H1 (cell line): ENCODE measurements around the gene POLDIP3. TPM values are rescaled to one million over a fixed set of nuclear protein-coding genes. Genes with fewer than 3 reads are reported as not detected.
"Not testable (repeated sequence)": the region's sequence is repeated elsewhere in the genome, so short reads cannot be mapped to it uniquely, and the experiment has no call there.

ENCODE experiments used
- CTCF ChIA-PET: fragments of 300-600 bp; sonication (Branson Sonifier 250); formaldehyde crosslinking; loops from one replicate; lab custom pipeline; 2021; ENCODE audit not compliant: partially characterized antibody; lab: Charles Lee
- POLR2A ChIA-PET: fragments of 300-600 bp; sonication (Branson Sonifier 250); formaldehyde crosslinking; loops from one replicate; lab custom pipeline; 2021; ENCODE audit warnings: inconsistent platforms; ENCODE audit not compliant: partially characterized antibody; lab: Charles Lee
- DNase-seq, 2 experiments: peaks; one replicate each; pipeline versions ENCODE4 v3.0.0 to v3.0.0-alpha.2; 2010 to 2022; ENCODE audit warnings: low spot score in 2 of 2, low read depth in 1 of 2, mixed read lengths in 1 of 2
- FAIRE-seq: peaks from 2 replicates; lab custom pipeline; 2011; peaks lifted over from hg19 to GRCh38; lab: Jason Lieb, UNC
- H2AFZ ChIP-seq: 2 replicates; pipeline ENCODE4 v1.8.1; 2012; ENCODE audit warnings: low read length, inconsistent platforms
- H2AK5ac ChIP-seq: 2 replicates; pipeline ENCODE4 v1.6.1; 2013; ENCODE audit warnings: low read depth, low read length
- H2BK120ac ChIP-seq: replicated peaks from 2 replicates; pipeline ENCODE3; 2013; ENCODE audit warnings: low read depth, low read length, inconsistent platforms
- H2BK12ac ChIP-seq: 2 replicates; pipeline ENCODE4 v1.6.1; 2013; ENCODE audit warnings: low read depth, low read length
- H2BK15ac ChIP-seq: 2 replicates; pipeline ENCODE4 v1.6.1; 2013; ENCODE audit warnings: low read length
- H2BK20ac ChIP-seq: 2 replicates; pipeline ENCODE4 v1.6.1; 2013; ENCODE audit warnings: low read length
- H2BK5ac ChIP-seq: 2 replicates; pipeline ENCODE4 v1.6.1; 2013; ENCODE audit warnings: low read depth, low read length
- H3K14ac ChIP-seq: 2 replicates; pipeline ENCODE4 v1.6.1; 2013; ENCODE audit warnings: inconsistent platforms; ENCODE audit not compliant: insufficient read length
- H3K18ac ChIP-seq: 2 replicates; pipeline ENCODE4 v1.6.1; 2013; ENCODE audit warnings: low read length; ENCODE audit errors: extremely low read depth
- H3K23ac ChIP-seq: 2 replicates; pipeline ENCODE4 v1.6.1; 2013; ENCODE audit warnings: inconsistent platforms; ENCODE audit not compliant: insufficient read length
- H3K23me2 ChIP-seq: 2 replicates; pipeline ENCODE4 v1.6.1; 2013; ENCODE audit warnings: low read depth, low read length
- H3K27ac ChIP-seq: 2 replicates; pipeline ENCODE4 v1.6.1; 2011; ENCODE audit warnings: low read depth, low read length, inconsistent platforms
- H3K27me3 ChIP-seq, 4 experiments: replicated peaks in 1 of 4; 1 replicate in 1 of 4; 2 replicates in 3 of 4; pipeline versions ENCODE4 v1.6.1 to v1.8.1; 2011 to 2013; ENCODE audit warnings: low read length in 3 of 4, mild to moderate bottlenecking in 3 of 4, inconsistent platforms in 2 of 4, mixed read lengths in 2 of 4, moderate library complexity in 1 of 4; ENCODE audit not compliant: control insufficient read depth in 3 of 4, insufficient read depth in 3 of 4; ENCODE audit errors: extremely low read depth in 1 of 4
- H3K36me3 ChIP-seq, 4 experiments: 2 replicates each; pipeline versions ENCODE4 v1.6.1 to v1.8.1; 2011 to 2013; ENCODE audit warnings: mild to moderate bottlenecking in 4 of 4, low read length in 3 of 4, moderate library complexity in 2 of 4, control low read depth in 1 of 4, inconsistent platforms in 1 of 4; ENCODE audit not compliant: insufficient read depth in 4 of 4, control insufficient read depth in 2 of 4
- H3K4ac ChIP-seq: replicated peaks from 2 replicates; pipeline ENCODE3; 2013; ENCODE audit warnings: low read length, low read depth, mixed read lengths, inconsistent platforms; ENCODE audit not compliant: insufficient read length
- H3K4me1 ChIP-seq, 4 experiments: replicated peaks in 1 of 4; 1 replicate in 1 of 4; 2 replicates in 3 of 4; pipeline versions ENCODE4 v1.6.1 to v1.8.1; 2011 to 2013; ENCODE audit warnings: low read length in 3 of 4, inconsistent platforms in 2 of 4, mixed read lengths in 1 of 4; ENCODE audit not compliant: insufficient read depth in 4 of 4, control insufficient read depth in 3 of 4
- H3K4me2 ChIP-seq, 2 experiments: 2 replicates each; pipeline versions ENCODE4 v1.6.1 to v1.8.1; 2011 to 2013; ENCODE audit warnings: low read depth in 2 of 2, low read length in 2 of 2, control low read depth in 1 of 2, inconsistent platforms in 1 of 2, mild to moderate bottlenecking in 1 of 2; ENCODE audit not compliant: insufficient read depth in 1 of 2
- H3K4me3 ChIP-seq, 4 experiments: fragments of 200-600, 300-600 bp in 1 of 4; sonication (generic), shearing (Covaris generic), sonication (Bioruptor Twin) in 1 of 4; 2 replicates each; pipeline versions ENCODE4 v1.5.1 to v1.8.1; 2011 to 2016; ENCODE audit warnings: low read length in 4 of 4, low read depth in 3 of 4, control low read depth in 2 of 4, inconsistent platforms in 2 of 4, mild to moderate bottlenecking in 2 of 4, mixed read lengths in 1 of 4, moderate library complexity in 1 of 4; ENCODE audit not compliant: insufficient read depth in 2 of 4; ENCODE audit errors: extremely low read depth in 1 of 4
- H3K56ac ChIP-seq: replicated peaks from 2 replicates; pipeline ENCODE3; 2013; ENCODE audit warnings: low read depth, mild to moderate bottlenecking, mixed read lengths, low read length, inconsistent platforms; ENCODE audit not compliant: insufficient read length
- H3K79me1 ChIP-seq: 2 replicates; pipeline ENCODE4 v1.6.1; 2013; ENCODE audit warnings: low read depth, low read length, control low read depth
- H3K79me2 ChIP-seq, 2 experiments: 2 replicates each; pipeline versions ENCODE4 v1.6.1 to v1.8.1; 2012 to 2013; ENCODE audit warnings: low read length in 2 of 2, mild to moderate bottlenecking in 2 of 2, inconsistent platforms in 1 of 2; ENCODE audit not compliant: insufficient read depth in 2 of 2, control insufficient read depth in 1 of 2
- H3K9ac ChIP-seq, 4 experiments: replicated peaks in 1 of 4; 1 replicate in 1 of 4; 2 replicates in 3 of 4; pipeline versions ENCODE4 v1.6.1 to v1.8.1; 2011 to 2013; ENCODE audit warnings: low read depth in 3 of 4, low read length in 3 of 4, control low read depth in 2 of 4, mild to moderate bottlenecking in 2 of 4, moderate library complexity in 2 of 4, inconsistent platforms in 1 of 4; ENCODE audit errors: extremely low read depth in 1 of 4
- H3K9me3 ChIP-seq, 2 experiments: 2 replicates each; pipeline versions ENCODE4 v1.6.1 to v1.8.1; 2012 to 2013; ENCODE audit warnings: mild to moderate bottlenecking in 2 of 2, moderate library complexity in 2 of 2, control low read depth in 1 of 2, inconsistent platforms in 1 of 2, low read depth in 1 of 2, low read length in 1 of 2, mixed read lengths in 1 of 2; ENCODE audit not compliant: insufficient read depth in 2 of 2
- H4K20me1 ChIP-seq, 2 experiments: replicated peaks in 1 of 2; 2 replicates each; pipeline versions ENCODE3 to v1.8.1; 2011 to 2013; ENCODE audit warnings: inconsistent platforms in 2 of 2, low read length in 2 of 2, mild to moderate bottlenecking in 1 of 2; ENCODE audit not compliant: insufficient read depth in 2 of 2, control insufficient read depth in 1 of 2
- H4K5ac ChIP-seq: 2 replicates; pipeline ENCODE4 v1.6.1; 2013; ENCODE audit warnings: low read length, low read depth, mixed read lengths, inconsistent platforms; ENCODE audit not compliant: insufficient read length
- H4K8ac ChIP-seq: 2 replicates; pipeline ENCODE4 v1.8.0; 2013; ENCODE audit warnings: mild to moderate bottlenecking, moderate library complexity, low read length, inconsistent platforms; ENCODE audit not compliant: insufficient read depth; ENCODE audit errors: extremely low read depth
- H4K91ac ChIP-seq: replicated peaks from 2 replicates; pipeline ENCODE3; 2013; ENCODE audit warnings: low read length, mixed read lengths, inconsistent platforms; ENCODE audit not compliant: insufficient read length
- WGBS, 2 experiments: shearing (Covaris generic) in 1 of 2; methylation state at CpG; one replicate each; pipeline versions ENCODE4 v1.1.6 to v1.1.7; 2013 to 2015; ENCODE audit warnings: low lambda C conversion rate in 2 of 2, mixed read lengths in 2 of 2, inconsistent platforms in 1 of 2, low coverage in 1 of 2, missing lambda C conversion rate in 1 of 2; ENCODE audit not compliant: insufficient replicate concordance in 2 of 2, insufficient coverage in 1 of 2, insufficient read length in 1 of 2; ENCODE audit errors: extremely low coverage in 1 of 2, missing lambda C conversion rate in 1 of 2; 5-methylcytosine and 5-hydroxymethylcytosine counted together
- polyA plus RNA-seq, 7 experiments: library from polyadenylated mRNA; depleted of rRNA in 3 of 7; stranded (reverse) in 5 of 7; unstranded in 2 of 7; fragments of >200 nt in 5 of 7; fragments of 200-250 nt in 2 of 7; gene quantifications; 1 replicate in 5 of 7; 2 replicates in 1 of 7; 4 replicates in 1 of 7; pipeline versions ENCODE4 v1.2.1 to v1.2.3, GENCODE V29; 2011 to 2013; ENCODE audit warnings: missing spikeins in 2 of 7, mixed read lengths in 2 of 7
- total RNA-seq: library from RNA; stranded (reverse); fragmentation: NEBNext Ultra II Directional; extraction: Animal tissue kit (Norgen Biotek cat#: 25700); gene quantifications from 2 replicates; pipeline ENCODE4 v1.2.1, GENCODE V29; 2021

The POLDIP3 gene
- total and polyA plus RNA-seq, 2 of the 8 experiments (the other 6 are each of a cell fraction or from before 2014, with no cell fraction given) = 43.5 to 84.6 TPM

DNA sequence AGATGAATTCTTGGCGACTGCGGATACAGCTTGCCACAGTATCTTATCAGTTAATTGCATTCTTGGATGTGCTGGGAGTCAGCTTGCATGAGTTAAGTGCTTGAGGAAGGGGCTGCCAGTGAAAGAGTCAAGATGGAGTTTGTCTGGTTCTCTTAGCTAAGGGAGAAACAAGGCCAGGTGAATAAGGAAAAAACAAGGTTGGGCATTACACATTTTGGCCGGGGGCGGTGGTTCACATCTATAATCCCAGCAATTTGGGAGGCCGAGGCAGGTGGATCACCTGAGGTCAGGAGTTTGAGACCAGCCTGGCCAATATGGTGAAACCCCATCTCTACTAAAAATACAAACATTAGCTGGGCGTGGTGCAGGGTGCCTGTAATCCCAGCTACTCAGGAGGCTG, 66.6 kb downstream of the POLDIP3 start:
- H4K8ac ChIP-seq, H3K4ac ChIP-seq, H3K9ac ChIP-seq, H3K18ac ChIP-seq, H3K4me3 ChIP-seq, H3K9me3 ChIP-seq, H4K5ac ChIP-seq, H2BK12ac ChIP-seq, H2AK5ac ChIP-seq, POLR2A ChIA-PET, H3K79me1 ChIP-seq, H3K4me1 ChIP-seq, H3K23me2 ChIP-seq, H2BK20ac ChIP-seq, FAIRE-seq, H3K14ac ChIP-seq, H3K23ac ChIP-seq, H4K20me1 ChIP-seq, H3K56ac ChIP-seq, H3K27me3 ChIP-seq, H3K4me2 ChIP-seq, DNase-seq, H2BK120ac ChIP-seq, H4K91ac ChIP-seq, H3K27ac ChIP-seq, H3K79me2 ChIP-seq, H2BK5ac ChIP-seq, H2AFZ ChIP-seq, H2BK15ac ChIP-seq, H3K36me3 ChIP-seq: not testable (repeated sequence)
- CTCF ChIA-PET = interaction anchor here (0.6 to 2.1 kb wide), 4 partner anchors 12 to 136 kb away, joined by 3 to 9 read pairs (median 4); no protein-coding TSS in a partner anchor
- 83% methylated on average over 6 of the region's 6 CpGs; no CpG with 5 or more reads in 1 of the 2 experiments for WGBS, 2 experiments
